ENCODE measurements around the gene CCNY.

CCNY gene

GRCh38 chr10:35382096-35382495, 45.8 kb downstream of the CCNY start:
- Histone ChIP-seq H3K27me3 (replicated peaks) (no peaks in the 10 kb centered on the region), H3K4me3 (ENCODE audit: low read depth, low read length) (no peak overlapping the region), H3K27ac (no peak overlapping the region), H3K36me3 (replicated peaks) (no peaks in the 10 kb centered on the region)
- in situ Hi-C loops (cut with HindIII; ENCODE audit: low pct_ligation_motif_present, low sequenced_read_pairs), result no loop called here
- TF ChIP-seq, protein P1, sequence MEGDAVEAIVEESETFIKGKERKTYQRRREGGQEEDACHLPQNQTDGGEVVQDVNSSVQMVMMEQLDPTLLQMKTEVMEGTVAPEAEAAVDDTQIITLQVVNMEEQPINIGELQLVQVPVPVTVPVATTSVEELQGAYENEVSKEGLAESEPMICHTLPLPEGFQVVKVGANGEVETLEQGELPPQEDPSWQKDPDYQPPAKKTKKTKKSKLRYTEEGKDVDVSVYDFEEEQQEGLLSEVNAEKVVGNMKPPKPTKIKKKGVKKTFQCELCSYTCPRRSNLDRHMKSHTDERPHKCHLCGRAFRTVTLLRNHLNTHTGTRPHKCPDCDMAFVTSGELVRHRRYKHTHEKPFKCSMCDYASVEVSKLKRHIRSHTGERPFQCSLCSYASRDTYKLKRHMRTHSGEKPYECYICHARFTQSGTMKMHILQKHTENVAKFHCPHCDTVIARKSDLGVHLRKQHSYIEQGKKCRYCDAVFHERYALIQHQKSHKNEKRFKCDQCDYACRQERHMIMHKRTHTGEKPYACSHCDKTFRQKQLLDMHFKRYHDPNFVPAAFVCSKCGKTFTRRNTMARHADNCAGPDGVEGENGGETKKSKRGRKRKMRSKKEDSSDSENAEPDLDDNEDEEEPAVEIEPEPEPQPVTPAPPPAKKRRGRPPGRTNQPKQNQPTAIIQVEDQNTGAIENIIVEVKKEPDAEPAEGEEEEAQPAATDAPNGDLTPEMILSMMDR (IDR thresholded peaks at IDR 0.05; ENCODE audit: low read depth, low read length, missing control alignments), result no peak
- DNase-seq, result no peak

GRCh38 chr10:35384265-35384868, 48.1 kb downstream of the CCNY start:
- TF ChIP-seq, protein P1 (IDR thresholded peaks at IDR 0.05; ENCODE audit: low read depth, low read length, missing control alignments), result no peak
- no peaks in the 10 kb centered on the region for H3K27me3 ChIP-seq (replicated peaks)
- in situ Hi-C loops (cut with HindIII; ENCODE audit: low pct_ligation_motif_present, low sequenced_read_pairs), result no loop called here
- no peak overlapping the region for H3K4me3 ChIP-seq (ENCODE audit: low read depth, low read length)
- no peak for DNase-seq
- H3K27ac ChIP-seq, result no peak overlapping the region
- no peaks in the 10 kb centered on the region for H3K36me3 ChIP-seq (replicated peaks)

DNA sequence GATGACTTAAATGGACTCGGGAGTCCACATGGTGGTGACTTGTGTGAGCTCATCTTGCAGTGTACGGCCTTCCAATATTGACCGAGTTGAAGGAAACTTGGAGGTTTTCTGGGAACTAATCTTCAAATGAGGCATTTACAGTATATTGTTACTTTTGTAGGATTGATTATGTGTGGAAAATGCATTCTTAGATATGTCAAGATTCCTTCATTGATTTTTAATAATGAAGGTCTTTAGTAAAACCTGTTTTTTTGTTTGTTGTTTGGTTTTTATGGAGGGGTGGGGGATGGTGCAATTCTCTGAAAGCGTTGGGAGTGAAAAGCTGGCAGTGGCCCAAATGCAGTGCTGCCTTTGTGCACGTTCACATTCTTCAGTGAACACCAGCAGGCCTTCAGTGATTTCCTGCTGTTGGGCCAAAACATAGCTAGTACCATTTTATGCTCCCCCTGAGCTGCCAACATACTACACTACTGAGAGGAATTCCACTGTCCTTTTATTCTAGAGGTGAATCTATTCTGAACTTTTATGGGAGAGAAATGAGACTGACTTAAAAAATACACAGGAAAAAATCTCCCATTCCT, 50.4 kb downstream of the CCNY start:
- Histone ChIP-seq H3K27ac (no peak overlapping the region), H3K36me3 (replicated peaks) (no peaks in the 10 kb centered on the region)
- in situ Hi-C loops (cut with HindIII; ENCODE audit: low pct_ligation_motif_present, low sequenced_read_pairs), result no loop called here

DNA sequence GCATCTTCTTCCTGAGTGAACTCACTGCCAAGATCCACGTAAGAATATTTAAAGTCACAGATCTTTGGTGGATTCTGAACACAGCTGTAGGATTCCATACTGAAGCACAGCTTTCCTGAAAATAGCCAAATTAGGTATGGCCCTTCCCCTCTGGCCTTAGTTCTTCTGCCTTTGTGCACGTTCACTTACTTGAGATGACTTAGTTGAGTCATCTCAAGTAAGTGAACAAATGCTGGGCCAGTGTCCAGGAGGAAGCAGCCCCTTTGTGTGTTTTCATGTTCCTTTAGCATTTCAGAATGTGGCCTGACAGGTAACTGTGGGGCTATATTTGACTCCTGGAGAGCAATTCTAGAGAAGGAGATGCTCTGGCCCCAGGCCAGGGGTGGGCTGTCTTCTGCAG, 51.5 kb downstream of the CCNY start:
- in situ Hi-C loops (cut with HindIII; ENCODE audit: low pct_ligation_motif_present, low sequenced_read_pairs), result no loop called here
- H3K27ac ChIP-seq, result no peak overlapping the region
- peak; percentile 33 for DNase-seq

More for the DNA sequence above, 50.4 kb downstream of the CCNY start:
- Histone ChIP-seq H3K27me3 (replicated peaks) (no peaks in the 10 kb centered on the region), H3K4me3 (ENCODE audit: low read depth, low read length) (no peak overlapping the region)
- peak; percentile 46 for DNase-seq
- TF ChIP-seq, protein P1 (IDR thresholded peaks at IDR 0.05; ENCODE audit: low read depth, low read length, missing control alignments), result no peak

GRCh38 chr10:35388197-35388596, 51.9 kb downstream of the CCNY start:
- in situ Hi-C loops (cut with HindIII; ENCODE audit: low pct_ligation_motif_present, low sequenced_read_pairs), result no loop called here
- DNase-seq, result no peak
- TF ChIP-seq, protein P1 (IDR thresholded peaks at IDR 0.05; ENCODE audit: low read depth, low read length, missing control alignments), result no peak
- H3K4me3 ChIP-seq (ENCODE audit: low read depth, low read length), result no peak overlapping the region
- H3K27ac ChIP-seq, result no peak overlapping the region
- no peaks in the 10 kb centered on the region for H3K27me3 ChIP-seq (replicated peaks)
- H3K36me3 ChIP-seq (replicated peaks), result no peaks in the 10 kb centered on the region

More for the DNA sequence above, 51.5 kb downstream of the CCNY start:
- H3K4me3 ChIP-seq (ENCODE audit: low read depth, low read length), result no peak overlapping the region
- no peaks in the 10 kb centered on the region for H3K27me3 ChIP-seq (replicated peaks)
- TF ChIP-seq, protein P1 (IDR thresholded peaks at IDR 0.05; ENCODE audit: low read depth, low read length, missing control alignments), result no peak
- H3K36me3 ChIP-seq (replicated peaks), result no peaks in the 10 kb centered on the region

GRCh38 chr10:35388682-35389081, 52.4 kb downstream of the CCNY start:
- no peaks in the 10 kb centered on the region for H3K36me3 ChIP-seq (replicated peaks)
- no peak overlapping the region for H3K27ac ChIP-seq
- DNase-seq, result no peak
- TF ChIP-seq, protein P1 (IDR thresholded peaks at IDR 0.05; ENCODE audit: low read depth, low read length, missing control alignments), result no peak
- in situ Hi-C loops (cut with HindIII; ENCODE audit: low pct_ligation_motif_present, low sequenced_read_pairs), result no loop called here
- no peak overlapping the region for H3K4me3 ChIP-seq (ENCODE audit: low read depth, low read length)
- H3K27me3 ChIP-seq (replicated peaks), result no peaks in the 10 kb centered on the region

Data from brain microvascular endothelial cell (primary cell).